Panc1 (cell line): ENCODE data around the gene HSH2D. TPM values are rescaled to one million over a fixed set of nuclear protein-coding genes. Genes with fewer than 3 reads are reported as not detected.

Source experiments
- ATAC-seq: fragments of 200-7000 bp; cut with Tn5 transposase; 2 replicates; pipeline ENCODE4 v1.9.1; 2020; ENCODE audit warnings: mild to moderate bottlenecking, moderate library complexity
- BruUV-seq: library from RNA; stranded (reverse); fragments of 400-500 nt; replicated peaks from 2 replicates; lab custom pipeline; 2021; lab: Mats Ljungman, UMichigan
- CTCF ChIA-PET: fragments of 300-600 bp; sonication (Branson Sonifier 250); formaldehyde crosslinking; loops from one replicate; lab custom pipeline; 2022; ENCODE audit warnings: antibody characterized with exemption; lab: Charles Lee
- POLR2A ChIA-PET: fragments of 300-600 bp; sonication (Branson Sonifier 250); formaldehyde crosslinking; loops from one replicate; lab custom pipeline; 2022; ENCODE audit warnings: antibody characterized with exemption; lab: Charles Lee
- DNase-seq: peaks from one replicate; pipeline ENCODE4 v3.0.0-alpha.2; 2010; ENCODE audit warnings: low read depth, low spot score
- H3K27ac ChIP-seq: 2 replicates; pipeline ENCODE4 v1.5.1; 2011; ENCODE audit warnings: mild to moderate bottlenecking, low read length, inconsistent platforms
- H3K27me3 ChIP-seq: fragments of 200-500 bp; sonication (Bioruptor generic); 2 replicates; pipeline ENCODE4 v1.6.0; 2014; ENCODE audit warnings: low read length, inconsistent platforms; ENCODE audit not compliant: control insufficient read depth, insufficient read depth
- H3K36me3 ChIP-seq: fragments of 200-500 bp; sonication (Bioruptor generic); 2 replicates; pipeline ENCODE4 v1.5.1; 2014; ENCODE audit warnings: inconsistent platforms, mild to moderate bottlenecking, low read length, moderate library complexity; ENCODE audit not compliant: control insufficient read depth, insufficient read depth
- H3K4me1 ChIP-seq: 2 replicates; pipeline ENCODE4 v1.5.1; 2011; ENCODE audit warnings: inconsistent platforms, mild to moderate bottlenecking, low read length, moderate library complexity; ENCODE audit not compliant: control insufficient read depth, insufficient read depth
- H3K4me3 ChIP-seq, 2 experiments: 2 replicates each; pipeline ENCODE4 v1.5.1; 2011 to 2012; ENCODE audit warnings: low read depth in 2 of 2, low read length in 2 of 2, mild to moderate bottlenecking in 2 of 2, inconsistent platforms in 1 of 2, moderate library complexity in 1 of 2
- H3K9me3 ChIP-seq: fragments of 200-500 bp; sonication (Bioruptor generic); 2 replicates; pipeline ENCODE4 v1.5.1; 2014; ENCODE audit warnings: low read depth, mild to moderate bottlenecking, inconsistent platforms, low read length, moderate library complexity; ENCODE audit not compliant: control insufficient read depth, insufficient read depth
- CTCF ChIP-seq: fragments of 450-650 bp; IDR thresholded peaks from 2 replicates; pipeline ENCODE4 v1.5.1; 2017; ENCODE audit warnings: mild to moderate bottlenecking
- POLR2AphosphoS5 ChIP-seq: IDR thresholded peaks from 2 replicates; pipeline ENCODE4 v1.6.1; 2012; ENCODE audit warnings: mild to moderate bottlenecking, low read depth, low read length, moderate library complexity
- REST ChIP-seq, 2 experiments: IDR thresholded peaks; 2 replicates each; pipeline ENCODE4 v1.6.1; 2011 to 2012; ENCODE audit warnings: low read depth in 2 of 2, control low read depth in 1 of 2, low read length in 1 of 2, mild to moderate bottlenecking in 1 of 2, moderate library complexity in 1 of 2; ENCODE audit not compliant: insufficient read depth in 1 of 2
- SIN3A ChIP-seq: IDR thresholded peaks from 2 replicates; pipeline ENCODE4 v1.6.1; 2012; ENCODE audit warnings: low read depth, mild to moderate bottlenecking, low read length, moderate library complexity, borderline replicate concordance; ENCODE audit not compliant: insufficient read depth
- TCF7L2 ChIP-seq: IDR thresholded peaks from 2 replicates; pipeline ENCODE4 v1.6.1; 2011; ENCODE audit warnings: mild to moderate bottlenecking, low read depth, low read length, inconsistent platforms
- in situ Hi-C: cut with HindIII; loops from 2 replicates; pipeline ENCODE4 v1.10.0; 2016; ENCODE audit warnings: low sequenced_read_pairs, low pct_unique_long_range_greater_than_20kb
- intact Hi-C: fragments of 100-400 bp; cut with micrococcal nuclease; formaldehyde crosslinking; loops from one replicate; pipeline ENCODE4 v1.10.0; 2022; ENCODE audit not compliant: unreplicated experiment
- total RNA-seq: library from RNA; stranded (reverse); gene quantifications from one replicate; pipeline ENCODE4 v1.2.1, GENCODE V29; 2021; ENCODE audit not compliant: unreplicated experiment

The HSH2D gene
- total RNA-seq, 1 experiment from 2014 or later: not detected

GRCh38 chr19:16164222-16164890 is 20.9 kb downstream of the HSH2D start:
- DNase-seq (no peak), ATAC-seq (no peak)
- TF ChIP-seq POLR2AphosphoS5: no peak
- no peak for TF ChIP-seq CTCF
- TF ChIP-seq REST (IDR thresholded peaks at IDR 0.05; ENCODE audit: insufficient read depth in 1 of 2, low read depth in 2 of 2, low read length in 1 of 2): no peak
- no peak for TF ChIP-seq SIN3A
- no peak for TF ChIP-seq TCF7L2
- intact Hi-C loops: no loop called here
- H3K36me3 ChIP-seq: no peaks in the 10 kb centered on the region
- H3K27me3 ChIP-seq: no peaks in the 10 kb centered on the region
- in situ Hi-C loops: no loop called here
- CTCF ChIA-PET: no interaction called here
- no TSS peak for BruUV-seq
- H3K4me3 ChIP-seq: no peak overlapping the region
- peaks cover 2% of the 10 kb centered on the region; the same call in 1 of the 2 replicates for H3K4me1 ChIP-seq
- no peak overlapping the region for H3K27ac ChIP-seq
- POLR2A ChIA-PET: no interaction called here
- H3K9me3 ChIP-seq: no peaks in the 10 kb centered on the region

GRCh38 chr19:16166417-16166816 is 22.9 kb downstream of the HSH2D start:
- TF ChIP-seq POLR2AphosphoS5 (no peak), TCF7L2 (no peak), REST (IDR thresholded peaks at IDR 0.05; ENCODE audit: insufficient read depth in 1 of 2, low read depth in 2 of 2, low read length in 1 of 2) (no peak), SIN3A (no peak), CTCF (no peak)
- DNase-seq (no peak), ATAC-seq (no peak)
- POLR2A ChIA-PET: no interaction called here
- intact Hi-C loops: no loop called here
- CTCF ChIA-PET: no interaction called here
- Histone ChIP-seq H3K27me3 (no peaks in the 10 kb centered on the region), H3K9me3 (no peaks in the 10 kb centered on the region), H3K36me3 (no peaks in the 10 kb centered on the region), H3K27ac (no peak overlapping the region), H3K4me1 (no peaks in the 10 kb centered on the region), H3K4me3 (no peak overlapping the region)
- in situ Hi-C loops: no loop called here
- no TSS peak for BruUV-seq
